Mucosa of stomach (tissue), 1 donor: ENCODE measurements around the gene HOXA3.
A peak's percentile ranks its signal among the peaks of the same experiment; 100 is the strongest.

Experiments used
- H3K27me3 ChIP-seq: one replicate; pipeline ENCODE4 v1.7.0; 2013; ENCODE audit warnings: mild to moderate bottlenecking, low read length; ENCODE audit not compliant: control insufficient read depth, insufficient read depth
- H3K36me3 ChIP-seq: one replicate; pipeline ENCODE4 v1.7.0; 2013; ENCODE audit warnings: low read length; ENCODE audit not compliant: control insufficient read depth, insufficient read depth
- H3K4me1 ChIP-seq: one replicate; pipeline ENCODE4 v1.7.0; 2013; ENCODE audit warnings: mild to moderate bottlenecking, low read length; ENCODE audit not compliant: control insufficient read depth, insufficient read depth
- H3K4me3 ChIP-seq: one replicate; pipeline ENCODE4 v1.7.0; 2013; ENCODE audit warnings: low read length
- H3K9ac ChIP-seq: one replicate; pipeline ENCODE4 v1.7.0; 2013; ENCODE audit warnings: mild to moderate bottlenecking, low read length, moderate library complexity
- H3K9me3 ChIP-seq: one replicate; pipeline ENCODE4 v1.7.0; 2013; ENCODE audit warnings: mild to moderate bottlenecking, low read length, moderate library complexity; ENCODE audit not compliant: control insufficient read depth
- donor health status: Pancreatic carcinoma.

HOXA3 gene

DNA sequence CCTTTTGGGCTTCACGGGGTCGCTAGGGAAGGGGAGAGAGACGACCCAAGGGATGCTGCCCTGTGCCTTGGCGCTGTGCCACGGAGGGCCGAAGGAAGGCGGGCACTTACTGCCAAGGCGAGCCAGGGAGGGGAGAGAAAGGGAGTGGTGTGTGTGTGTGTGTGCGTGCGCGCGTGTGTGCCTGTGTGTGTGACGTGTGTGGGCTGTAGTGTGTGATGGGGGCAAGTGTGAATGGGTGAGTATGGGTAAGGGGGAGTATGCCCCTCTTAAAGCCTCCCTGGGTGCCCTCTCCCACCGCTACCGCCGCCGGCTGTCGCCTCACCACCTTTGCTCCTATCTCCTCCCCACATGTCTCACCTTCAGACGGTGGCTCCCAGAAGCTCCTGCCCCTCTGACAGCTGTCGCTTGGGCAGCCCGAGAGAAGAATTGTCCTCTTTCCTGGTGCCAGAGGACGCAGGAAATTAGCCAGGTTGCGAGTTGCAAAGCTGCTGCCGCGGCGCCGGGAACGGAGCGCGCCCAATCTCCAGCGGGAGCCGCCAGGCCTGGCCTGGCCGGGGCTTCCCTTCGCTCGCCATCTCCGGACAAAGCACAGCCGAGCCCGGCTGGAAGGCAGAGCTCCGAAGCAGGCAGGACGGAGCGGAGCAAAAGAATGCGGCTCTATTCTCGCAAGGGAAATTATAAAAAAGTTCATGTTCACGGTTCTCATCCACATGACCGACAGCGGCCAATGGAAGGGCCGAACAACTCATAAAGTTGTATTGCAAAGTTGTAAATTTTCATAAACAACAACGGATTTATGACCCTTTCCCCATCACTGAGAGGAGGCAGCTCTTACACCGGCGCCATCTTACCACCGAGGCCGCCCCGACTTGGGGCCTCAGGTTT is at the start of gene HOXA3:
Gene HOXA3, minus strand, starts transcription at position 653 of the 885 bp plus-strand sequence. CDS start 41,943 bp downstream, outside the sequence.
- Histone ChIP-seq H3K27me3 (peaks cover 90% of the 10 kb centered on the region), H3K9me3 (no peaks in the 10 kb centered on the region), H3K4me3 (no peak within 1 kb of the TSS), H3K4me1 (peaks cover 51% of the 10 kb centered on the region), H3K36me3 (no peaks in the 10 kb centered on the region), H3K9ac (no peak within 1 kb of the TSS)

DNA sequence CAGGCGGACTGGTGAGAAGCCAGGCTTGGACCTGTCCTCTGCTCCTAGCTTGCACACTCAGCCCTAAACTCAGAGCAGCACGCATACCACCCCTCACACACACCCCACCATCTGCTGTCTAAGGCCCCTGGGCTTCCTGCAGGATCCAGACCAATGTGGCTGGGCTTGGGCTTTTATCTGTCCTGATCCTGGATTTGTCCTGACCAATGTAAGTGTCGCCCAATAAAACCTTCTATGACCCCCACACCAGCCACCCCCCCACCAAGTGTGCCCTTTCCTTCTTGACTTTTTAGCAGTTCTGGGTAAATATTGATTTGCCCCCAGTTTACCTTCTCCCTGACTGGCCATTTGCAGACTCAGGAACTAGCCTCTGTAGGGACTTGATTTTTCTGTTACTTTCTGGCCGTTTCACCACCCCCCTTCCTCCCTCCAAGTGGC is 49.2 kb upstream of the HOXA3 start:
- H3K4me1 ChIP-seq = peaks cover 47% of the 10 kb centered on the region
- peak overlapping the region; percentile 14 for H3K4me3 ChIP-seq
- no peak overlapping the region for H3K9ac ChIP-seq
- no peaks in the 10 kb centered on the region for H3K9me3 ChIP-seq
- H3K36me3 ChIP-seq = no peaks in the 10 kb centered on the region
- peaks cover 97% of the 10 kb centered on the region for H3K27me3 ChIP-seq

DNA sequence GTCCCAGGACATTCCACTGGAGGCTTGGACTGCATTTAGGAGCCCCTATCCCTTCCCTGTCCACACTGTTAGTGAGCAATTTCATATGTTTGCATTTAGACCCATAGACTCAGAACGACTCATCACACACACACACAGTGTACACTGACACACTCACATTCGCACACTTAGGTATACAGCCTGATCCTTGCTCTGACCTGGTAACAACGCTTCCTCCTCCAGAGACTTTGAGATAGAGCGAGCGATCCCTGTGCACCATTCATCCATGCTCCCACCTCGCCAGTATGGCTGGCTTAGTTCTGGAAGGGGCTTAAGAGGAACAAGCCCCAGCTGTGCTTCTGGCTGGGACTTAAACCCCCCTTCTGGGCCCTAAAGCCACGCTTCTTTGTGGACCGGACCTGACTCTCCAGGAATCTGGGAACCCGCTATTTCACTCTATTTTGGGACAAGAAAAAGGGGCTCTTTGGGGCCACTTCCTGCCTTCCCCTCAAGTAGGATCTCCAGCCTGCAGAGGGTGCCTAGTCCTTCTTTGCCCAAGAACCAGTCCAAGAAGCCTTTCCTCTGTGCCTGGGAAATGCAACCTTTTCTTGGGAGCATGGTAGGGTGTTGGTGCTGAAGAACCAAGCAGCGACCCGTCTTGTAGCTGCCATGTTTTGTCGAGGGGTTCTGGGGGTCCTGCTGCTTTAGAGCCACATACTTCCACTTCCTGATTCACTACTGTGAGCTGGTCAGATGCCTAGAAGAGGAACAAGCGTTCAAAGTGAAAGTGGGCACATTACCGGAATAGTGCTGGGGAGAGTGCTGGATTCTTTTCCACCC is 48.6 kb upstream of the HOXA3 start:
- Histone ChIP-seq H3K36me3 (no peaks in the 10 kb centered on the region), H3K9me3 (no peaks in the 10 kb centered on the region), H3K4me1 (peaks cover 47% of the 10 kb centered on the region), H3K4me3 (peak overlapping the region; percentile 14), H3K27me3 (peaks cover 97% of the 10 kb centered on the region), H3K9ac (no peak overlapping the region)

DNA sequence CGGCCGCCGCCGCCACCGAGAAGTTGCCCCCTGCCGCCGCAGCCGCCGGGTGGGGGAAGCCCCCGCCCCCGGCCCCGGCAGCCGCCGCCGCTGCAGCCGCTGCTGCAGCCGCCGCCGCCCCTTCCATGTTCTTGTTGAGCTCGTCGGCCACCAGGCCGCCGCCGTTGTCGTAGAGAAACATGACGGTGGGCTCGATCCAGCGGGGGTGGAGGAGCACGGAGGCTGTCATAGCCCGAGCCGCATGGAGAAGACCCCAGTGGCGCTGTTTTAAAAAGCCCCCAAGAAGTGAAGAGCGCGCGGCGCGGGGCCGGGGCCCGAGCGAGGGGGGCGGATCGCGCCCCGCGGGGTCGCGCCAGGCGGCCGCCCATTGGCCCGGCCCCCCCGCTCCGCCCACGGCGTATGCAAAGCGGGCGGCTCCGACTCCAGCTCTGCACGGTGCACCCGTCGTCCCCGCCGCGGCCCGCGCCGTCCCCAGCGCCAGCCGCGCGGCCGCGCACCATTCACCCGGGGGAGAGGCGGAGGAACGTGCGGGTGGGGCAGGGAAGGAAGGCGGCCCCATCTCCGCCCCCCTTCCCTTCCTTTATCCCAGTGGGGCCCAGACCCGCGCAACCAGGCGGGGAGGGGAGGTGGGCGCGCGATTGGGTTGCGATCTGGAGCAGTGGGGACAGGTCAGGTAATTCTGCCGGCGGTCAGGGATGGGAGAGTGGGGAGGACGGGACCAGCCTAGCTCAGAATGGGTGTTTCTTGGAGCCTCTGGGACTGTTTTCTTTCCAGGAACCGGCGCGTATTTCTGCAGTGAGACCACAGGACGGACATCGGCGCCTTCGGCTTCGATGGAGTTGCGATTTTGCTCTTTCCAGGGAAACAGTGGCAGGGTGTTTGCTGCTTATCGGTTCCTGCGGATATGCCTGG is 47.7 kb upstream of the HOXA3 start, which contains the start of gene HOXA13:
Gene HOXA13, minus strand, starts transcription at position 243 of the 912 bp plus-strand sequence. Its CDS starts 14 bp downstream, at position 229.
- Histone ChIP-seq H3K9me3 (no peaks in the 10 kb centered on the region), H3K4me3 (peak within 1 kb of the TSS; percentile 14), H3K9ac (no peak within 1 kb of the TSS), H3K27me3 (peaks cover 97% of the 10 kb centered on the region), H3K4me1 (peaks cover 40% of the 10 kb centered on the region), H3K36me3 (no peaks in the 10 kb centered on the region)

DNA sequence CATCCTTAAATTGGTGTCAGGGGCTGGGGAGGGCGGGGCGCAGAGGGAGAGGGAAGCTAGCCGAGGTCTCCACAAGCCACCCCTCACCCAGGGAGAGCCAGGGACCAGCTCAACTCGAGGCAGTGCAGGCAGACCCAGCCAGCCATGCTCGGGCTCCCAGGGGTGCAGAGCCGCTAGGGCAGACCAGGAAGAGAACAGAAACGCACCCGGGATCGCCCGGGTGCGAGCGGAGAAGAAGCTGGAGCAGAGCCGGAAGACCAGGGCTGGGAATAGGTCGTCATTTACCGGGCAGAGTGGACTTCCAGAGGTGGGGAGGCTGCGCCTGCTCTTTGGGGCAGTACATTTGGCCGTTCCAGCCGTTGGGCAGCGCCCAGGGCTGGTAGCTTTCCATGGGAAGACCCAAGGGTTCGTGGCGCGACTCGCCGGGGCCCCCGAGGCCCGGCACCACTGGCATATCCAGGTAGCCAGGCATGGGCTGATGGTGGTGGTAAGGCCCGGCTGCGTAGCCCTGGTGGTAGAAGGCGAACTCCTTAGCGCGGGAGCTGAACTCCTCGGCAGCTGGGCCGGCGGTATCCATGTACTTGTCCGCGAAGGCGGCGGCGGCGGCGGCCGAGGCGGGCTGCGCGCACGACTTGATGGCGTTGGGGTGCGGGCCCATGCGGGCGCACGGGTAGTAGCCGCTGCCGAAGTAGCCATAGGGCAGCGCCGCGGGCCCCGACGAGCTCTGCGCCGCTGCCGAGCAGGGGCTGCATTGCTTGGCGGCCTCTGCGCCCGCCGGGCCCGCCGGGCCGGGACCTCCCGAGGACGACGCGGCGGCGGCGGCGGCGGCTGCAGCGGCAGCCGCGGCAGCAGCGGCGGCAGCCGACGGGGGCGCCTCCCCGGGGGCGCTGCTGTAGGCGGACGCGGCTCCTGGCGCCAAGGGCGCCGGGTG is 46.8 kb upstream of the HOXA3 start:
- H3K9me3 ChIP-seq = no peaks in the 10 kb centered on the region
- no peak overlapping the region for H3K9ac ChIP-seq
- H3K27me3 ChIP-seq = peaks cover 97% of the 10 kb centered on the region
- no peak overlapping the region for H3K4me3 ChIP-seq
- H3K4me1 ChIP-seq = peaks cover 33% of the 10 kb centered on the region
- H3K36me3 ChIP-seq = no peaks in the 10 kb centered on the region

DNA sequence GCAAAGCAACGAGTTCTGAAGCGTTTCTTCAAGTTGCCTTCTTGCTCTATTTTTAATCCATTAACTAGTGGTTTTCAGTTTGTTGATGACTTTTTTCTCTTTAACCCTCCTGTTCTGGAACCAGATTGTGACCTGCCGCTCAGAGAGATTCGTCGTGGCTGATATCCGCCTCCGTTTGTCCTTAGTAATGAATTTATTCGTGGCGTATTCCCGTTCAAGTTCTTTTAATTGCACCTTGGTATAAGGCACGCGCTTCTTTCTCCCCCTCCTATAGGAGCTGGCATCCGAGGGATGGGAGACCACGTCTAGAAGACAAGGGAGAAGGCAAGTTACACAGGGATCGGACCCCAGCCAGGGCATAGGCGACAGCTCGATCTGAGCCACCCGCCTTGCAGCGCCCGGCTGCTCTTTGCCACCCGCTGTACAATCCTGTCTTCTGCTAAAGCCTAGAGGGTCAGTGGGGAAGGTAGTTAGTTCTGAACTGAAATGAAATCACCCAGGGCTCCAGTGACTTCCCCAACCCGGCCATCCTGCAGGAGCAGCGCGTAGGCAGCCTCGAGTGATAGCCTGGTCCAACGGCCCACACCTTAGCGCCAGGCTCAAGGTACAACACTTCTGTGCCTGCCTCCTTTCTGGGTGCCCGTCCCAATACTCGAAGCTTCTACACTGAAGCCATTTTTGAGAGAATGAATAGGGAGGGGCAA is 45.9 kb upstream of the HOXA3 start:
- Histone ChIP-seq H3K9me3 (no peaks in the 10 kb centered on the region), H3K4me1 (peaks cover 33% of the 10 kb centered on the region), H3K9ac (no peak overlapping the region), H3K27me3 (peaks cover 97% of the 10 kb centered on the region), H3K36me3 (no peaks in the 10 kb centered on the region), H3K4me3 (no peak overlapping the region)

DNA sequence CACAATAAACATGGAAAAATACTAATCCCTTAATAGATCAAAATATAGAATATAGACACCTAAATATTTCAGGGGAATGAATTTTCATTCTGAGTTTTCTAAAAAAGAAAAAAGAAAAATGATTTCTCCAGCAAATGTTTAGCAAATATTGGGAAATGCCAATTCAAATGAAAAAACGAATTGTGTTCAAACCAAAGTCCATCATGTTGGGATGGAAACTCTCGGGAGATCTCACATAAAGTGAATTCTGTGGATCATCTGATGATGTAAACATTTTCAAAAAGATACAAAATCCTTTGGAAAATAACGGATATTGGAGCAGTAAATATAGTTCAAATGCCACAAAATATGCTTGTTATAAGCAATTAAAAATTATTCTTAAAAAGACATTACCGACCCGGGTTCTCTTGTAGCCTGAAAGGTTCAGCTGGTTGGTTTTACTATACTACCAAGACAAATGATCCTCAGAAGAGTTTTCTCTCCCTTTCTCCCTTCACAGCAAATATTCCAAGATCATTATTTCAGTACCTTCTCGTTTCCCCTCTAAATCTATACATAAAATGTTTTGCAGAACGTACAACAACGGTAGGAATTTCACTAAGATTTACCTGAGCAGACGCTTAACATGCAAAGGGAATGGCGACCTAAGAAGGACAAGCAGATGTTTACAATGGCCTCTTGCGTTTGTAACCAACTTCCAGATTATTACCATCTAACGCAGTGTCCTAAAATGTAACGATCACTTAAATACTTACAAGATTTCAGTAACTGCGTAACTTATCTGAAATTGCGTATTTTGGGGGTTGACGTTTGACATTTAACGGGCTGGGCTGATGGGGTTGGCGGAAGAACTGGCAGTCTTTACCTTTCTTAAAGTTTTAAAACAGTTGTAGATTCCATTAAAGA is 45.0 kb upstream of the HOXA3 start:
- Histone ChIP-seq H3K9ac (no peak overlapping the region), H3K36me3 (no peaks in the 10 kb centered on the region), H3K9me3 (no peaks in the 10 kb centered on the region), H3K4me1 (peaks cover 34% of the 10 kb centered on the region), H3K4me3 (no peak overlapping the region), H3K27me3 (peaks cover 97% of the 10 kb centered on the region)

DNA sequence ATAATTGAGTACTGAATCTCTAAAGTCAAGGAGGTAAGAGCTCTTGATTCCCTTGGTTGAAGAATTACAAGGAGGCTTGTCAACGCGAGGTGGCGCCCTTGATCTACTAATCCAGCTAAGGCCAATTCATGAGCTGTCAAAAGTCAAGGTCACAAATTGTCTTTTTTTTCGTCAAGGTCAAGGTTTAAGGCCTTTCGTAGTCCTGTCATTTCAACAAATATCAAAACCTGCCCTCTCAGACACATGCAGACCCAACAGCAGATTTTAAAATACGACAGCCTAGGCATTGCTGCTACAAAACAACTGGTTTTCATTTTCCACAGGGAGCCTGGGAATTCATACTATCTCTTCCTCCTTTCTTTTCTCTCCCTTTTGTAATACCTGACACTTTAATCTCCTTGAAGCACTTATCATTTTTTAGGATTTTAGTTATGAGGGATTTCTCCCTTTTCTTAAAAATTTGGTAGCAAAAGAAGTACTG is 43.9 kb upstream of the HOXA3 start:
- Histone ChIP-seq H3K36me3 (no peaks in the 10 kb centered on the region), H3K27me3 (peaks cover 97% of the 10 kb centered on the region), H3K4me3 (no peak overlapping the region), H3K4me1 (peaks cover 34% of the 10 kb centered on the region), H3K9ac (no peak overlapping the region), H3K9me3 (no peaks in the 10 kb centered on the region)

DNA sequence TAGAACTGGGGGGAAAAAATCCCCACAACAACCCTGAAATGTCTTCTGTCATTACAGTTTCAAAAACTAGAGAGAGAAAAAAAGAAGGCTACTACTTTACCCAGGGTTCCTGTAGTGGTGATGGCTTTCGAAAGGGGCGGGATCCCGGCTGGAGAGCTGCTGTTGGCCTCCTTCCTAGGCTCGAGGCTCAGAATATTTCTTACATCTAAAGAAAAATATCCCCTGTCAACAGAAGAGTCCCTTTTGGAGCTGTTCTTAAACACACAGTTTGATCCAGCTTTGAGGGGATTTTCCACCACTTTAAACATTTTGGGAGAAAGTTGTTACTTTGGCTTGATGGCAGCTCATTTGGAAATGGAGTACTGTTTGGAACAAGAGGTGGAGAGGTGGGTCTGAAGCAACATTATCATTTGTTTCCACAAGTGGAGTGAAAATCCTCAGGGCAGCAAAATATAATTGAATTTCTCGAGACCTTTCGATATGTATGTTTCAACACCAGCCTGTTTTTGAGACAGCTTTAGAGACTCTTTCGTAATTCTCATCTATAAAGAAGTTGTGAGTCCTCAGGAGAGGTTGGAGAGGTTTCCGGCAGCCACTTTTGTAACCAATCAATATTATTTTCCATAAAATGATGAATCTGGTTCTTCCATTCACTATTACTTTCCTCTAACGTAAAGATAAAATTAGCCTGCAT is 42.5 kb upstream of the HOXA3 start:
- Histone ChIP-seq H3K9me3 (no peaks in the 10 kb centered on the region), H3K4me1 (peaks cover 22% of the 10 kb centered on the region), H3K27me3 (peaks cover 97% of the 10 kb centered on the region), H3K36me3 (no peaks in the 10 kb centered on the region), H3K9ac (no peak overlapping the region), H3K4me3 (no peak overlapping the region)
